Activated naive CD8-positive, alpha-beta T cell (primary cell): ENCODE measurements around the gene CLPSL1.

Source experiments
- H3K27ac Mint-ChIP-seq: one replicate; pipeline ENCODE4 v1.8.0; 2021; ENCODE audit warnings: mixed read lengths
- H3K27me3 Mint-ChIP-seq: one replicate; pipeline ENCODE4 v1.8.0; 2021; ENCODE audit warnings: mixed read lengths
- H3K36me3 Mint-ChIP-seq: one replicate; pipeline ENCODE4 v1.8.0; 2021; ENCODE audit warnings: mixed read lengths
- H3K4me1 Mint-ChIP-seq: one replicate; pipeline ENCODE4 v1.8.0; 2021; ENCODE audit warnings: low read depth, mixed read lengths
- H3K4me3 Mint-ChIP-seq: one replicate; pipeline ENCODE4 v1.8.0; 2021; ENCODE audit warnings: mild to moderate bottlenecking, mixed read lengths
- H3K9me3 Mint-ChIP-seq: one replicate; pipeline ENCODE4 v1.8.0; 2021; ENCODE audit warnings: low read depth, mixed read lengths

CLPSL1 gene

GRCh38 chr6:35778437-35778836 lies 2.4 kb upstream of the CLPSL1 start:
- H3K9me3 Mint-ChIP-seq: no peaks in the 10 kb centered on the region
- H3K4me3 Mint-ChIP-seq: no peak overlapping the region
- peaks cover 7% of the 10 kb centered on the region for H3K4me1 Mint-ChIP-seq
- H3K36me3 Mint-ChIP-seq: peaks cover 2% of the 10 kb centered on the region
- H3K27me3 Mint-ChIP-seq: peaks cover 20% of the 10 kb centered on the region
- no peak overlapping the region for H3K27ac Mint-ChIP-seq

- Mint-ChIP-seq H3K27ac (no peak overlapping the region), H3K36me3 (peaks cover 2% of the 10 kb centered on the region), H3K27me3 (peaks cover 20% of the 10 kb centered on the region), H3K4me3 (no peak overlapping the region), H3K4me1 (peaks cover 5% of the 10 kb centered on the region), H3K9me3 (no peaks in the 10 kb centered on the region)
Measured at GRCh38 chr6:35781290-35781689, 471 bp downstream of the CLPSL1 start.

GRCh38 chr6:35782424-35782823 lies 1.6 kb downstream of the CLPSL1 start:
- no peak overlapping the region for H3K4me3 Mint-ChIP-seq
- peaks cover 2% of the 10 kb centered on the region for H3K4me1 Mint-ChIP-seq
- peaks cover 23% of the 10 kb centered on the region for H3K27me3 Mint-ChIP-seq
- H3K36me3 Mint-ChIP-seq: peaks cover 2% of the 10 kb centered on the region
- H3K9me3 Mint-ChIP-seq: no peaks in the 10 kb centered on the region
- H3K27ac Mint-ChIP-seq: no peak overlapping the region

GRCh38 chr6:35784200-35784599 lies 3.4 kb downstream of the CLPSL1 start:
- Mint-ChIP-seq H3K27ac (no peak overlapping the region), H3K9me3 (no peaks in the 10 kb centered on the region), H3K4me3 (no peak overlapping the region)

GRCh38 chr6:35786272-35786671 lies 5.5 kb downstream of the CLPSL1 start:
- no peak overlapping the region for H3K27ac Mint-ChIP-seq
- no peaks in the 10 kb centered on the region for H3K4me1 Mint-ChIP-seq
- peaks cover 29% of the 10 kb centered on the region for H3K27me3 Mint-ChIP-seq

More at GRCh38 chr6:35784200-35784599, 3.4 kb downstream of the CLPSL1 start:
- Mint-ChIP-seq H3K36me3 (no peaks in the 10 kb centered on the region), H3K27me3 (peaks cover 25% of the 10 kb centered on the region), H3K4me1 (no peaks in the 10 kb centered on the region)

GRCh38 chr6:35786810-35787209 lies 6.0 kb downstream of the CLPSL1 start:
- no peaks in the 10 kb centered on the region for H3K9me3 Mint-ChIP-seq
- no peaks in the 10 kb centered on the region for H3K4me1 Mint-ChIP-seq
- no peak overlapping the region for H3K4me3 Mint-ChIP-seq
- H3K27me3 Mint-ChIP-seq: peaks cover 27% of the 10 kb centered on the region
- H3K36me3 Mint-ChIP-seq: no peaks in the 10 kb centered on the region
- no peak overlapping the region for H3K27ac Mint-ChIP-seq

More at GRCh38 chr6:35786272-35786671, 5.5 kb downstream of the CLPSL1 start:
- Mint-ChIP-seq H3K4me3 (no peak overlapping the region), H3K9me3 (no peaks in the 10 kb centered on the region), H3K36me3 (no peaks in the 10 kb centered on the region)

GRCh38 chr6:35787266-35788218 lies 6.7 kb downstream of the CLPSL1 start:
- H3K4me3 Mint-ChIP-seq: no peak overlapping the region
- peaks cover 27% of the 10 kb centered on the region for H3K27me3 Mint-ChIP-seq
- no peak overlapping the region for H3K27ac Mint-ChIP-seq
- no peaks in the 10 kb centered on the region for H3K36me3 Mint-ChIP-seq
- no peaks in the 10 kb centered on the region for H3K4me1 Mint-ChIP-seq
- H3K9me3 Mint-ChIP-seq: no peaks in the 10 kb centered on the region

- no peaks in the 10 kb centered on the region for H3K9me3 Mint-ChIP-seq
- no peak overlapping the region for H3K4me3 Mint-ChIP-seq
- H3K4me1 Mint-ChIP-seq: no peaks in the 10 kb centered on the region
- H3K36me3 Mint-ChIP-seq: no peaks in the 10 kb centered on the region
- H3K27ac Mint-ChIP-seq: no peak overlapping the region
- H3K27me3 Mint-ChIP-seq: peaks cover 25% of the 10 kb centered on the region
Measured at GRCh38 chr6:35788423-35788982, 7.7 kb downstream of the CLPSL1 start.

GRCh38 chr6:35790683-35791082 lies 9.9 kb downstream of the CLPSL1 start:
- no peak overlapping the region for H3K27ac Mint-ChIP-seq
- no peaks in the 10 kb centered on the region for H3K4me1 Mint-ChIP-seq
- H3K27me3 Mint-ChIP-seq: peaks cover 19% of the 10 kb centered on the region
- no peak overlapping the region for H3K4me3 Mint-ChIP-seq
- no peaks in the 10 kb centered on the region for H3K9me3 Mint-ChIP-seq
- H3K36me3 Mint-ChIP-seq: no peaks in the 10 kb centered on the region

- H3K9me3 Mint-ChIP-seq: no peaks in the 10 kb centered on the region
- H3K27me3 Mint-ChIP-seq: peaks cover 2% of the 10 kb centered on the region
- no peaks in the 10 kb centered on the region for H3K36me3 Mint-ChIP-seq
- no peaks in the 10 kb centered on the region for H3K4me1 Mint-ChIP-seq
- no peak overlapping the region for H3K4me3 Mint-ChIP-seq
- H3K27ac Mint-ChIP-seq: no peak overlapping the region
Measured at GRCh38 chr6:35794536-35795452, 14.0 kb downstream of the CLPSL1 start.

- H3K27ac Mint-ChIP-seq: no peak overlapping the region
- no peaks in the 10 kb centered on the region for H3K36me3 Mint-ChIP-seq
- H3K4me1 Mint-ChIP-seq: no peaks in the 10 kb centered on the region
- no peak overlapping the region for H3K4me3 Mint-ChIP-seq
- no peaks in the 10 kb centered on the region for H3K9me3 Mint-ChIP-seq
- no peaks in the 10 kb centered on the region for H3K27me3 Mint-ChIP-seq
Measured at GRCh38 chr6:35795453-35796071, 14.7 kb downstream of the CLPSL1 start.

GRCh38 chr6:35796236-35796635 lies 15.4 kb downstream of the CLPSL1 start:
- H3K4me3 Mint-ChIP-seq: no peak overlapping the region
- H3K27me3 Mint-ChIP-seq: no peaks in the 10 kb centered on the region
- H3K9me3 Mint-ChIP-seq: no peaks in the 10 kb centered on the region
- H3K27ac Mint-ChIP-seq: no peak overlapping the region
- H3K36me3 Mint-ChIP-seq: no peaks in the 10 kb centered on the region
- H3K4me1 Mint-ChIP-seq: no peaks in the 10 kb centered on the region

- Mint-ChIP-seq H3K9me3 (no peaks in the 10 kb centered on the region), H3K4me1 (no peaks in the 10 kb centered on the region), H3K27me3 (no peaks in the 10 kb centered on the region), H3K36me3 (no peaks in the 10 kb centered on the region), H3K4me3 (no peak overlapping the region), H3K27ac (no peak overlapping the region)
Measured at GRCh38 chr6:35797837-35798526, 17.2 kb downstream of the CLPSL1 start.

GRCh38 chr6:35798706-35799105 lies 17.9 kb downstream of the CLPSL1 start:
- no peak overlapping the region for H3K4me3 Mint-ChIP-seq
- H3K4me1 Mint-ChIP-seq: no peaks in the 10 kb centered on the region
- no peak overlapping the region for H3K27ac Mint-ChIP-seq
- H3K36me3 Mint-ChIP-seq: no peaks in the 10 kb centered on the region
- H3K27me3 Mint-ChIP-seq: no peaks in the 10 kb centered on the region
- no peaks in the 10 kb centered on the region for H3K9me3 Mint-ChIP-seq
